Type B pancreatic cell (in vitro differentiated cells): ENCODE data around the gene ARHGEF1. TPM values are rescaled to one million over a fixed set of nuclear protein-coding genes. Genes with fewer than 3 reads are reported as not detected.

ENCODE experiments used
- DNase-seq: peaks from one replicate; pipeline ENCODE4 v3.0.0; 2021; ENCODE audit warnings: mixed read lengths; ENCODE audit not compliant: unreplicated experiment; ENCODE audit errors: extremely low spot score
- H3K27ac Mint-ChIP-seq: 2 replicates; pipeline ENCODE4 v1.8.0; 2021; ENCODE audit warnings: mild to moderate bottlenecking, mixed read lengths
- H3K27me3 Mint-ChIP-seq: 2 replicates; pipeline ENCODE4 v1.8.0; 2021; ENCODE audit warnings: mixed read lengths
- H3K36me3 Mint-ChIP-seq: 2 replicates; pipeline ENCODE4 v1.8.0; 2021; ENCODE audit warnings: mixed read lengths
- H3K4me1 Mint-ChIP-seq: one replicate; pipeline ENCODE4 v1.8.0; 2021; ENCODE audit warnings: mixed read lengths; ENCODE audit not compliant: unreplicated experiment
- H3K4me3 Mint-ChIP-seq: 2 replicates; pipeline ENCODE4 v1.8.0; 2021; ENCODE audit warnings: mild to moderate bottlenecking, mixed read lengths
- H3K9me3 Mint-ChIP-seq: 2 replicates; pipeline ENCODE4 v1.8.0; 2021; ENCODE audit warnings: mixed read lengths
- total RNA-seq: library from RNA; stranded (reverse); gene quantifications from 2 replicates; pipeline ENCODE4 v1.2.1, GENCODE V29; 2021; ENCODE audit warnings: low replicate concordance
- TF ChIP-seq, protein P1 (sequence below): fragments of 200-600 bp; sonication (generic); conservative IDR thresholded peaks from 2 replicates; pipeline ENCODE4 v1.5.0; 2021; ENCODE audit warnings: antibody characterized with exemption, mild to moderate bottlenecking

Gene ARHGEF1
- total RNA-seq, 1 donor from 2014 or later: 58.9 TPM

GRCh38 chr19:41922585-41922984, 39.6 kb downstream of the ARHGEF1 start:
- no peak for DNase-seq
- Mint-ChIP-seq H3K9me3 (no peaks in the 10 kb centered on the region), H3K27me3 (peaks cover 22% of the 10 kb centered on the region), H3K36me3 (no peaks in the 10 kb centered on the region), H3K4me1 (no peaks in the 10 kb centered on the region), H3K27ac (no peak overlapping the region), H3K4me3 (no peak overlapping the region)
- TF ChIP-seq, protein P1, sequence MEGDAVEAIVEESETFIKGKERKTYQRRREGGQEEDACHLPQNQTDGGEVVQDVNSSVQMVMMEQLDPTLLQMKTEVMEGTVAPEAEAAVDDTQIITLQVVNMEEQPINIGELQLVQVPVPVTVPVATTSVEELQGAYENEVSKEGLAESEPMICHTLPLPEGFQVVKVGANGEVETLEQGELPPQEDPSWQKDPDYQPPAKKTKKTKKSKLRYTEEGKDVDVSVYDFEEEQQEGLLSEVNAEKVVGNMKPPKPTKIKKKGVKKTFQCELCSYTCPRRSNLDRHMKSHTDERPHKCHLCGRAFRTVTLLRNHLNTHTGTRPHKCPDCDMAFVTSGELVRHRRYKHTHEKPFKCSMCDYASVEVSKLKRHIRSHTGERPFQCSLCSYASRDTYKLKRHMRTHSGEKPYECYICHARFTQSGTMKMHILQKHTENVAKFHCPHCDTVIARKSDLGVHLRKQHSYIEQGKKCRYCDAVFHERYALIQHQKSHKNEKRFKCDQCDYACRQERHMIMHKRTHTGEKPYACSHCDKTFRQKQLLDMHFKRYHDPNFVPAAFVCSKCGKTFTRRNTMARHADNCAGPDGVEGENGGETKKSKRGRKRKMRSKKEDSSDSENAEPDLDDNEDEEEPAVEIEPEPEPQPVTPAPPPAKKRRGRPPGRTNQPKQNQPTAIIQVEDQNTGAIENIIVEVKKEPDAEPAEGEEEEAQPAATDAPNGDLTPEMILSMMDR: no peak

DNA sequence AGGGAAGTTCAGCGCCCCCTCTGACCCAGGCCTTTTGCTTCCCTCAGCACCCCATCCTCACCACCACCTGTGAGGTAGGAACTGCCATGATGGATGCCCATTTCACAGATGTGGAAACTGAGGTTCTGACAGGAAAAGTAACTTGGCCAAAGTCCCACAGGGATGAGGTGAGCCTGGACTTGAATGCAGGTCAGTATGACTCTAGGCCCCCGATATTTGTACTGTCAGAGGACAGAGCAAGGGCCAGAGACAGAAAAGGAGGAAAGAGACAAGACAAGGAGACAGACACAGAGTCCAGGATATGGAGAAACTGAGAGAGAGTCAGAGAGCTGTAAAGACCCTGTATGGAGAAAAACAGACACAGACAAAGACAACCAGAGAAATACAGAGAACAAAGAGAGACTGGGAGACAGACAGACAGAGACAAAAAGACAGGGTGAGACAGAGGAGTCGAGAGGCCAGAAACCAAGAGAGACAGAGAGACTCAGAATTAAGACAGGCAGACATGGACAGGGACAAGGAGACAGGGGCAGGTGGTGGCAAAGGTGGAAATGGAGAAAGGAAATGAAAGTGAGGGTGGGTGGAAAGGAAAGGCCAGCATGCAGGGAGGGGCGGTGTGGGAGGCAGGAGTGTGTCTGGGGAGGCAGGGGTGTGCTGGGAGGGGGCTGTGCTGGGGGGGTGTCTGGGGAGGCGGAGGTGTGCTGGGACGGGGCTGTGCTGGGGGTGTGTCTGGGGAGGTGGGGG, 40.2 kb downstream of the ARHGEF1 start:
- Mint-ChIP-seq H3K9me3 (no peaks in the 10 kb centered on the region), H3K4me1 (no peaks in the 10 kb centered on the region), H3K27ac (no peak overlapping the region)

DNA sequence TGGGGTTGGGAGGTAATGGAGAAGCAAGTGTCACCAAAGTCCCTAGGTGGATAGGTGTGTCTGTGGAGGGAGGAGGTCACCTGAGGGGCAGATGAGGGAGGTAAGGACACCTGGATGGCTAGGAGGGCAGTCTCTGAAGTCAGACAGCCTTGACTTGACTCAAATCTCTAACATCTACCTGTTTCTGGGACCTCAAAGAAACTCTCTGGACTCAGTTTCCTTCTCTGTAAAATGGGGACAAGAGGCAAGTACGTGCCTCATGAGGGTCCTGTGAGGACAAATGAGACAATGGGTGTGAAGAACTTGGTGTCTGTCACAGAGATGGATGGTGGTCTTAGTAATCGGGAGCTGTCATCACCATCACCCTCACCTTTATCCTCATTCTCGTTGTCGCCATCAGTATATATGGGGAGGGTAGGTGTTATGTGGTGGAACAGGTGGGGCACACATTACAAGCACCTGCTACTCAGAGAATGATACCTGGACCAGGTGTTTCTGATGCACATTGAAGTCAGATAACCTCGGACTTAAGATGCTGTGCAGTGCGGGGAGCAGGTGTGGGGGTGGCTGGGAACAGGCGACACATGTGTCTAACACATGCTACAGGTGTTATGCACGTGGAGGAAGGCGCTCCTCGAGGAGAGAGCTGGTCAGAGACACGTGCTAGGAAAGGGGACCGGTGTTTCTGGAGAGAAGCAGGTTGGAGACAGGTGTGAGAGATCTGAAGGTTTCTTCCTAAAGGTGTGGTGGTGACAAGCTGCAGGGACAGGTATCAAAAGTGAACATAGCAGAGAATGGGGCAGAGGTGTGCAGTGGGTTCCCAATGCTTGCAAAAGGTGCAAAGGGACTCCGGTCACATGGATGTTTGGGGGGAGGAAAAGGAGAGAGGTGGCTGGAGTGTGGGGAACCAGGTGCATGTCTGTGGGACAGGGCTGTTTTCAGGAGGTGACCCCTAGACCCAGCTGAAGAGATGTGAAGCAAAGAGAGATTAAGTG, 41.5 kb downstream of the ARHGEF1 start:
- Mint-ChIP-seq H3K4me1 (peaks cover 7% of the 10 kb centered on the region), H3K36me3 (no peaks in the 10 kb centered on the region), H3K27ac (no peak overlapping the region), H3K27me3 (peaks cover 35% of the 10 kb centered on the region), H3K9me3 (no peaks in the 10 kb centered on the region), H3K4me3 (no peak overlapping the region)
- TF ChIP-seq, protein P1: no peak
- DNase-seq: no peak

More for the DNA sequence above, 40.2 kb downstream of the ARHGEF1 start:
- Mint-ChIP-seq H3K4me3 (no peak overlapping the region), H3K36me3 (no peaks in the 10 kb centered on the region), H3K27me3 (peaks cover 25% of the 10 kb centered on the region)
- TF ChIP-seq, protein P1: no peak
- no peak for DNase-seq

- Mint-ChIP-seq H3K4me3 (no peak overlapping the region), H3K36me3 (no peaks in the 10 kb centered on the region), H3K27ac (no peak overlapping the region), H3K4me1 (peaks cover 7% of the 10 kb centered on the region), H3K9me3 (no peaks in the 10 kb centered on the region), H3K27me3 (peaks cover 44% of the 10 kb centered on the region)
- DNase-seq: no peak
- TF ChIP-seq, protein P1: no peak
Observed at GRCh38 chr19:41925208-41926003, 42.4 kb downstream of the ARHGEF1 start.
